GM12873 (cell line): ENCODE results near the gene S100A12.

Experiments used
- TF ChIP-seq, protein P1 (sequence below): IDR thresholded peaks from 2 replicates; pipeline ENCODE4 v1.5.1; 2012; ENCODE audit warnings: low read depth, mild to moderate bottlenecking, moderate library complexity, low read length, control low read depth; ENCODE audit not compliant: insufficient read depth; ENCODE audit errors: missing control alignments

S100A12 gene

DNA sequence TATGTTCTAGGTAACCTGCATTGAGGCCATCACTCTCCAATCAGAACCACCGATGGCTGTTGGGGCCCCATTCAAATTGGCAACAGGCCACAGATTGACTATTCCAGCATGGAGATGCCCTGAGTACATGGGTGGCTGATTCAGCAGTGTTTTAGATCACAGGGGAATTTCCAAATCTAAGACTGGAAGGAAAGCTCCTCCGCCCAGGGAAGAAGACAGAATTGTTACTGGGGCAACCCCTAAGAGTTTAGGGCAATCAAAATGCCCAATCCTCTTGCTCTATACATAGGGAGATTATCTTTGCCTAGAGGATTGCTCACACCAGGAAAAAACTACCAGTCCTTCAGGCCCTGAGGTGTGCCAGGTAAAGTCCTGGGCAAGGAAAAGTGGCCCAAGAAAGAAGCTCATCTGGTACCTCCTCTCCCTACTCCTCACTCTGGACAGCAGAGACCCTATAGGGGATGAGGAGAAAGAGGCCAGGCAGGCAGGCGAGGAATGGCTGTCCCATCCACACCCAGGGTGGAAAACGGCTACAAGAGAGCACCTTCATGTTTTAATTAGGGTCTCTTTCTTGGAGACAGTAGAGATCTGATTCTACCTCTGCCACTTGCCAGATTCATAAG lies 9.6 kb upstream of the S100A12 start:
- TF ChIP-seq, protein P1, sequence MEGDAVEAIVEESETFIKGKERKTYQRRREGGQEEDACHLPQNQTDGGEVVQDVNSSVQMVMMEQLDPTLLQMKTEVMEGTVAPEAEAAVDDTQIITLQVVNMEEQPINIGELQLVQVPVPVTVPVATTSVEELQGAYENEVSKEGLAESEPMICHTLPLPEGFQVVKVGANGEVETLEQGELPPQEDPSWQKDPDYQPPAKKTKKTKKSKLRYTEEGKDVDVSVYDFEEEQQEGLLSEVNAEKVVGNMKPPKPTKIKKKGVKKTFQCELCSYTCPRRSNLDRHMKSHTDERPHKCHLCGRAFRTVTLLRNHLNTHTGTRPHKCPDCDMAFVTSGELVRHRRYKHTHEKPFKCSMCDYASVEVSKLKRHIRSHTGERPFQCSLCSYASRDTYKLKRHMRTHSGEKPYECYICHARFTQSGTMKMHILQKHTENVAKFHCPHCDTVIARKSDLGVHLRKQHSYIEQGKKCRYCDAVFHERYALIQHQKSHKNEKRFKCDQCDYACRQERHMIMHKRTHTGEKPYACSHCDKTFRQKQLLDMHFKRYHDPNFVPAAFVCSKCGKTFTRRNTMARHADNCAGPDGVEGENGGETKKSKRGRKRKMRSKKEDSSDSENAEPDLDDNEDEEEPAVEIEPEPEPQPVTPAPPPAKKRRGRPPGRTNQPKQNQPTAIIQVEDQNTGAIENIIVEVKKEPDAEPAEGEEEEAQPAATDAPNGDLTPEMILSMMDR = no peak

DNA sequence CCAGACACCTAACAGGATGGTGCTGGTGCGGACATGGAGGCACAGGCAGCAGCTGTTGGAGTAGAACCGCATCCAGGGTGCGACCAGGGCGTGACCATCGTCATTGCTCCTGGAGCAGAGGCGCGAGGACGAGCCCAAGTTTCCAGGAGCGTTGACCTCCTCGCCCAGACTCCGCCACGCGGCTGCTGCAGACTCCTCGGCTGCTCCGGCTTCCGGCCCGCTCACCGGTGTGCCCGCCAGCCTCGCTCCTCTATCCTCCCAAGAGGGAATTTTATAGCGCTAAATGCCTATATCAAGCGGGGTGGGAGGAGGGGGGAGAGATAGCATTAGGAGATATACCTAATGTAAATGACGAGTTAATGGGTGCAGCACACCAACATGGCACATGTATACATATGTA lies 5.3 kb upstream of the S100A12 start:
- TF ChIP-seq, protein P1 = no peak

DNA sequence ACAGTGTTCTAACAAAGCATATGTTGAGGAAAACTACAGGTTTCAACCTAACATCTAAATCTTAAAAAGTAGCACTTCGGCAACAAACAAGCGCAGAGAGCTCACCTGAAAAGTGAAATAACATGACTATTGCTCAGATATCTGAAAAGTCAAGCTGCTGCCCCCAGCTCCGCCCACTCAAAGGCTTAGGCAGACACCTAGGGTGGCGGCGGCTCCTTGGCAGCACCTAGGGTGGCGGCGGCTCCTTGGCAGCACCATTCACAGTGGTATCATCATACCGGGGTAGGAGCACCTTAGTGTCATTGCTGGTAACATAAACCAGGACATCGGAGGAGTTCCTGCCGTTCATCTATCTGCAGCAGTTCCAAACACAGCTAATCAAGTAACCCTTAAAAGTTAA lies 4.2 kb upstream of the S100A12 start:
- TF ChIP-seq, protein P1 = no peak

DNA sequence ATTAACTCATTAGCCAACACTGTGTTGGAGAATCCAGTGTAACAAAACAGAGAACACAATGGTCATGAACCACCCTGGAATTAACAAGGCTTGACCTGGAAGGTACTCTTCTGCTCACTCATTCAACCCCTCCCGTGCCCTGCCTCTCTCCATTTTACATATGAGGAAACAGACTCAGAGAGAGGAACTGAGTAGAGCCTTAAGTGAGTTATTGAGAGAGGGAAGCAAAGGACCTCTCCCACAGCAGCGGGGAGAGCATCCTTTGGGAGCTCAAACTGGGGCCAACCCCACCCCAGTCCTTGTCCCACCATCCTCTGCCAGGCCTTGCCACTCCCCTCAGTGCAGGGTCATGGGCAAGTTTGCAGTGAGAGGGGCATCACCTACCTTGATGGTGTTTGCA lies 1.4 kb downstream of the S100A12 start:
- TF ChIP-seq, protein P1 = no peak

DNA sequence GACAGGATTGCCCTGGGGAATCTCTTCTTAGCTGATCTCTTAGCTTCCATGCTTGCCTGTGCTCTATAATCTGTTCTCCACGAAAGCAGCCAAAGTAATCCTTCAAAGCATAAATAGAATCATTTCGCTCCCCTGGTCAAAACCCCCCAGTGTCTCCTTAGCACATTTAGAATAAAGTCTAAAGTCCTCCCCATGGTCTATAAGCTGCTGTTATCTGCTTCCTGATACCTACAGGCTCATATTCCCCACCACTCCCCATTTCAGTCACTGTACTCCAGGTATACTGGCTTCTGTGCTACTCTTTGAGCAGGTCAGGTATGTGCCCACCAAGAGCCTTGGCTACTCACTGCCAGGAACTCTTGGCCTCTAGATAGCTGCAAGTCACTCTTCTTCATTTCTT lies 2.9 kb downstream of the S100A12 start:
- TF ChIP-seq, protein P1 = no peak

DNA sequence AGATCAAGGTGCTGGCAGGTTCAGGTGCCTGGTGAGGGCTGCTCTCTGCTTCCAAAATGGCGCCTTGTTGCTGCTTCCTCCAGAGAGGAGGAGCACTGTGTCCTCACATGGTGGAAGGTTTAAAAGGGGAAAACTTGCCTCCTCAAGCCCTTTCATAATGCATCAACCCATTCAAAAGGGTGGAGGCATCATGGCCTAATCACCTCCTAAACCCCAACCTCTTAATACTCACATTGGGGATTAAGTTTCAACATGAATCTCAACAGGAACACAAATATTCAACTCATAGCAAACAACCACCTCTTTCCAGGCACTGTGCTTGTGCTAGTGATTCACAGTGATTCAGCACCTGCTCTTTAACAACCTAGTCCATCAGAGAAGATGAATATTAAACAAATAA lies 4.2 kb downstream of the S100A12 start:
- TF ChIP-seq, protein P1 = no peak

DNA sequence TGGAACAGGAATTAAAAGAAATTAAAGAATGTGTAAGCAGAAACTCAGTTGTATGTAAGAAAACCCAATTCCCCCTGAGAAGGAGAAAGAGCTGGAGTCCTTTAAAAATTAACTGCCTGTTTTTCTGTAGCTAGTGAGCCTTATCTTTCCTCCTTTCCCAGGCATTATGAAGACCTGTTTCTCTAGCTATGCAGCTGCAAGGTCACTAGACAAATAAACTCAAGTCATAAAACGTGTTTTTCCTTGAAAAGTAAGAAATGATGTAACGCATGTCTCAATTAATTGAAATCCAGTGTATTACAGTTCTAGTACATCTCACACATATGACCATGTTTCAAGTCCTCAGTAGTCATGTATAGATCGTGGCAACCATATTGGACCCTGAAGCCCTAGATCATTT lies 5.3 kb downstream of the S100A12 start:
- TF ChIP-seq, protein P1 = no peak
